ENCODE measurements around the gene MT1G. TPM values are rescaled to one million over a fixed set of nuclear protein-coding genes. Genes with fewer than 3 reads are reported as not detected.
"Not testable (repeated sequence)": the region's sequence is repeated elsewhere in the genome, so short reads cannot be mapped to it uniquely, and the experiment has no call there.

Gene MT1G
- polyA plus RNA-seq, 3 donors, result 30.1 to 89.3 (median 51.8) TPM

- DNase-seq, result not testable (repeated sequence)
These were observed 44.7 kb downstream of the MT1G start for GRCh38 chr16:56623184-56623583.

GRCh38 chr16:56621665-56622445 is 46.0 kb downstream of the MT1G start:
- DNase-seq, result not testable (repeated sequence)

GRCh38 chr16:56620339-56620897 is 47.4 kb downstream of the MT1G start:
- DNase-seq, result no peak

- no peak for DNase-seq
These were observed 49.7 kb downstream of the MT1G start for GRCh38 chr16:56618138-56618537.

- no peak for DNase-seq
These were observed 50.4 kb downstream of the MT1G start for GRCh38 chr16:56617212-56618085.

Other genes with a start within 250 kb of the MT1G start
- 100 to 1,000 TPM; 121 to 138 (median 136) TPM for gene AMFR, start 242.5 kb downstream of the MT1G start, polyA plus RNA-seq (ENCODE audit: insufficient read length in 3 of 3)
- gene NUDT21, start 216.7 kb downstream of the MT1G start, polyA plus RNA-seq (ENCODE audit: insufficient read length in 3 of 3), result 100 to 1,000 TPM; 117 to 129 (median 123) TPM
- gene OGFOD1, start 216.5 kb downstream of the MT1G start, polyA plus RNA-seq (ENCODE audit: insufficient read length in 3 of 3), result 10 to 100 TPM; 34.7 to 42.1 (median 39.8) TPM
- gene BBS2, start 148.0 kb downstream of the MT1G start, polyA plus RNA-seq (ENCODE audit: insufficient read length in 3 of 3), result 100 to 1,000 TPM in 1 of 3 donors, 10 to 100 TPM in 2; 67.3 to 114 (median 97.6) TPM
- gene MT4, start 103.0 kb downstream of the MT1G start, polyA plus RNA-seq (ENCODE audit: insufficient read length in 3 of 3), result not detected
- 1 to 10 TPM in 2 of 3 donors, not detected in 1; 1.9 to 2.5 TPM for gene MT3, start 78.5 kb downstream of the MT1G start, polyA plus RNA-seq (ENCODE audit: insufficient read length in 3 of 3)
- gene MT2A, start 59.5 kb downstream of the MT1G start, polyA plus RNA-seq (ENCODE audit: insufficient read length in 3 of 3), result 10 to 100 TPM; 26.6 to 27.3 (median 26.9) TPM
- 10 to 100 TPM; 18.0 to 44.4 (median 23.6) TPM for gene MT1E, start 42.3 kb downstream of the MT1G start, polyA plus RNA-seq (ENCODE audit: insufficient read length in 3 of 3)
- under 1 TPM in 1 of 3 donors, not detected in 2; 0.26 TPM for gene MT1M, start 35.4 kb downstream of the MT1G start, polyA plus RNA-seq (ENCODE audit: insufficient read length in 3 of 3)
- gene MT1A, start 29.4 kb downstream of the MT1G start, polyA plus RNA-seq (ENCODE audit: insufficient read length in 3 of 3), result not detected
- not detected for gene MT1B, start 16.2 kb downstream of the MT1G start, polyA plus RNA-seq (ENCODE audit: insufficient read length in 3 of 3)
- 10 to 100 TPM; 53.1 to 66.4 (median 65.7) TPM for gene MT1F, start 10.1 kb downstream of the MT1G start, polyA plus RNA-seq (ENCODE audit: insufficient read length in 3 of 3)
- 10 to 100 TPM in 2 of 3 donors, 1 to 10 TPM in 1; 5.8 to 27.8 (median 18.4) TPM for gene MT1H, start 1.7 kb upstream of the MT1G start, polyA plus RNA-seq (ENCODE audit: insufficient read length in 3 of 3)
- gene MT1X, start 14.4 kb upstream of the MT1G start, polyA plus RNA-seq (ENCODE audit: insufficient read length in 3 of 3), result 10 to 100 TPM; 23.6 to 30.3 (median 28.1) TPM
- 10 to 100 TPM; 84.3 to 96.6 (median 89.1) TPM for gene NUP93, start 62.1 kb upstream of the MT1G start, polyA plus RNA-seq (ENCODE audit: insufficient read length in 3 of 3)
- 10 to 100 TPM; 15.8 to 32.0 (median 27.7) TPM for gene SLC12A3, start 197.1 kb upstream of the MT1G start, polyA plus RNA-seq (ENCODE audit: insufficient read length in 3 of 3)

Measured in renal pelvis (tissue), 4 donors.